Activated naive CD8-positive, alpha-beta T cell treated with anti-CD3 and anti-CD28 coated beads for 36 hours (primary cell): ENCODE measurements around the gene ANKRD40CL. TPM values are rescaled to one million over a fixed set of nuclear protein-coding genes. Genes with fewer than 3 reads are reported as not detected.

Source experiments
- DNase-seq: peaks from one replicate; pipeline ENCODE4 v3.0.0; 2021
- H3K27ac Mint-ChIP-seq: one replicate; pipeline ENCODE4 v1.8.0; 2022; ENCODE audit warnings: mild to moderate bottlenecking, moderate library complexity, mixed read lengths
- H3K27me3 Mint-ChIP-seq: one replicate; pipeline ENCODE4 v1.8.0; 2022; ENCODE audit warnings: mild to moderate bottlenecking, mixed read lengths
- H3K36me3 Mint-ChIP-seq: one replicate; pipeline ENCODE4 v1.8.0; 2021; ENCODE audit warnings: mild to moderate bottlenecking, mixed read lengths
- H3K4me1 Mint-ChIP-seq: one replicate; pipeline ENCODE4 v1.8.0; 2021; ENCODE audit warnings: mixed read lengths
- H3K4me3 Mint-ChIP-seq: one replicate; pipeline ENCODE4 v1.8.0; 2022; ENCODE audit warnings: mild to moderate bottlenecking, moderate library complexity, mixed read lengths
- H3K9me3 Mint-ChIP-seq: one replicate; pipeline ENCODE4 v1.8.0; 2022; ENCODE audit warnings: mixed read lengths
- total RNA-seq, 2 experiments: library from RNA; stranded (reverse); gene quantifications; one replicate each; pipeline ENCODE4 v1.2.3, GENCODE V29; 2021

The ANKRD40CL gene
- total RNA-seq, 2 experiments from 2014 or later, result not detected

- peak overlapping the region; percentile 31 for H3K27ac Mint-ChIP-seq
- H3K4me3 Mint-ChIP-seq, result no peak overlapping the region
- no peaks in the 10 kb centered on the region for H3K36me3 Mint-ChIP-seq
- no peaks in the 10 kb centered on the region for H3K4me1 Mint-ChIP-seq
- no peak for DNase-seq
- H3K9me3 Mint-ChIP-seq, result no peaks in the 10 kb centered on the region
- no peaks in the 10 kb centered on the region for H3K27me3 Mint-ChIP-seq
Measured at GRCh38 chr17:50798424-50799288, 31.3 kb upstream of the ANKRD40CL start.

GRCh38 chr17:50797135-50797810 lies 30.0 kb upstream of the ANKRD40CL start:
- no peak for DNase-seq
- H3K27me3 Mint-ChIP-seq, result no peaks in the 10 kb centered on the region
- no peak overlapping the region for H3K4me3 Mint-ChIP-seq
- H3K27ac Mint-ChIP-seq, result no peak overlapping the region
- H3K36me3 Mint-ChIP-seq, result no peaks in the 10 kb centered on the region
- no peaks in the 10 kb centered on the region for H3K4me1 Mint-ChIP-seq
- H3K9me3 Mint-ChIP-seq, result no peaks in the 10 kb centered on the region

- no peaks in the 10 kb centered on the region for H3K9me3 Mint-ChIP-seq
- no peaks in the 10 kb centered on the region for H3K4me1 Mint-ChIP-seq
- no peaks in the 10 kb centered on the region for H3K36me3 Mint-ChIP-seq
- H3K27ac Mint-ChIP-seq, result no peak overlapping the region
- DNase-seq, result no peak
- H3K4me3 Mint-ChIP-seq, result no peak overlapping the region
- H3K27me3 Mint-ChIP-seq, result no peaks in the 10 kb centered on the region
Measured at GRCh38 chr17:50794361-50794760, 27.0 kb upstream of the ANKRD40CL start.

- Mint-ChIP-seq H3K36me3 (no peaks in the 10 kb centered on the region), H3K9me3 (no peaks in the 10 kb centered on the region), H3K27me3 (no peaks in the 10 kb centered on the region), H3K4me3 (no peak overlapping the region), H3K27ac (no peak overlapping the region), H3K4me1 (peaks cover 4% of the 10 kb centered on the region)
- DNase-seq, result no peak
Measured at GRCh38 chr17:50793007-50793406, 25.7 kb upstream of the ANKRD40CL start.

- no peaks in the 10 kb centered on the region for H3K27me3 Mint-ChIP-seq
- no peaks in the 10 kb centered on the region for H3K36me3 Mint-ChIP-seq
- no peaks in the 10 kb centered on the region for H3K9me3 Mint-ChIP-seq
- no peak for DNase-seq
- no peak overlapping the region for H3K4me3 Mint-ChIP-seq
- peaks cover 6% of the 10 kb centered on the region for H3K4me1 Mint-ChIP-seq
- no peak overlapping the region for H3K27ac Mint-ChIP-seq
Measured at GRCh38 chr17:50792132-50792531, 24.8 kb upstream of the ANKRD40CL start.

GRCh38 chr17:50790618-50791017 lies 23.3 kb upstream of the ANKRD40CL start:
- H3K4me1 Mint-ChIP-seq, result peaks cover 6% of the 10 kb centered on the region
- no peaks in the 10 kb centered on the region for H3K27me3 Mint-ChIP-seq
- H3K36me3 Mint-ChIP-seq, result no peaks in the 10 kb centered on the region
- no peaks in the 10 kb centered on the region for H3K9me3 Mint-ChIP-seq
- no peak for DNase-seq
- no peak overlapping the region for H3K4me3 Mint-ChIP-seq
- no peak overlapping the region for H3K27ac Mint-ChIP-seq

- DNase-seq, result no peak
- Mint-ChIP-seq H3K9me3 (no peaks in the 10 kb centered on the region), H3K36me3 (no peaks in the 10 kb centered on the region), H3K27ac (no peak overlapping the region), H3K4me1 (peaks cover 11% of the 10 kb centered on the region), H3K27me3 (peaks cover 8% of the 10 kb centered on the region), H3K4me3 (no peak overlapping the region)
Measured at GRCh38 chr17:50787106-50787505, 19.8 kb upstream of the ANKRD40CL start.

- no peak for DNase-seq
- H3K4me1 Mint-ChIP-seq, result peaks cover 15% of the 10 kb centered on the region
- peaks cover 12% of the 10 kb centered on the region for H3K27me3 Mint-ChIP-seq
- no peaks in the 10 kb centered on the region for H3K9me3 Mint-ChIP-seq
- H3K36me3 Mint-ChIP-seq, result no peaks in the 10 kb centered on the region
- H3K4me3 Mint-ChIP-seq, result no peak overlapping the region
- no peak overlapping the region for H3K27ac Mint-ChIP-seq
Measured at GRCh38 chr17:50785946-50786570, 18.7 kb upstream of the ANKRD40CL start.

- peaks cover 21% of the 10 kb centered on the region for H3K4me1 Mint-ChIP-seq
- DNase-seq, result no peak
- no peaks in the 10 kb centered on the region for H3K36me3 Mint-ChIP-seq
- H3K27ac Mint-ChIP-seq, result no peak overlapping the region
- H3K27me3 Mint-ChIP-seq, result peaks cover 12% of the 10 kb centered on the region
- no peak overlapping the region for H3K4me3 Mint-ChIP-seq
- no peaks in the 10 kb centered on the region for H3K9me3 Mint-ChIP-seq
Measured at GRCh38 chr17:50785126-50785525, 17.8 kb upstream of the ANKRD40CL start.

- DNase-seq, result no peak
- Mint-ChIP-seq H3K9me3 (no peaks in the 10 kb centered on the region), H3K4me1 (peaks cover 23% of the 10 kb centered on the region), H3K36me3 (no peaks in the 10 kb centered on the region), H3K27ac (no peak overlapping the region), H3K27me3 (peaks cover 12% of the 10 kb centered on the region), H3K4me3 (no peak overlapping the region)
Measured at GRCh38 chr17:50783905-50784304, 16.6 kb upstream of the ANKRD40CL start.

GRCh38 chr17:50783193-50783660 lies 15.9 kb upstream of the ANKRD40CL start:
- H3K27me3 Mint-ChIP-seq, result peaks cover 12% of the 10 kb centered on the region
- H3K4me1 Mint-ChIP-seq, result peaks cover 21% of the 10 kb centered on the region
- H3K9me3 Mint-ChIP-seq, result no peaks in the 10 kb centered on the region
- H3K4me3 Mint-ChIP-seq, result no peak overlapping the region
- H3K27ac Mint-ChIP-seq, result no peak overlapping the region
- DNase-seq, result peak; percentile 79
- no peaks in the 10 kb centered on the region for H3K36me3 Mint-ChIP-seq

- Mint-ChIP-seq H3K27me3 (peaks cover 12% of the 10 kb centered on the region), H3K4me3 (peak overlapping the region; percentile 51), H3K9me3 (no peaks in the 10 kb centered on the region), H3K4me1 (peaks cover 16% of the 10 kb centered on the region), H3K27ac (no peak overlapping the region), H3K36me3 (no peaks in the 10 kb centered on the region)
- DNase-seq, result no peak
Measured at GRCh38 chr17:50781167-50781566, 13.8 kb upstream of the ANKRD40CL start.

GRCh38 chr17:50779747-50780353 lies 12.5 kb upstream of the ANKRD40CL start:
- H3K4me1 Mint-ChIP-seq, result peaks cover 16% of the 10 kb centered on the region
- DNase-seq, result peak; percentile 13
- no peak overlapping the region for H3K4me3 Mint-ChIP-seq
- no peaks in the 10 kb centered on the region for H3K9me3 Mint-ChIP-seq
- H3K27me3 Mint-ChIP-seq, result peaks cover 12% of the 10 kb centered on the region
- H3K27ac Mint-ChIP-seq, result no peak overlapping the region
- H3K36me3 Mint-ChIP-seq, result no peaks in the 10 kb centered on the region

- Mint-ChIP-seq H3K27me3 (peaks cover 12% of the 10 kb centered on the region), H3K9me3 (no peaks in the 10 kb centered on the region), H3K4me3 (no peak overlapping the region), H3K4me1 (peaks cover 16% of the 10 kb centered on the region), H3K27ac (no peak overlapping the region), H3K36me3 (no peaks in the 10 kb centered on the region)
- DNase-seq, result no peak
Measured at GRCh38 chr17:50778988-50779387, 11.7 kb upstream of the ANKRD40CL start.

GRCh38 chr17:50778471-50778870 lies 11.2 kb upstream of the ANKRD40CL start:
- Mint-ChIP-seq H3K4me1 (peaks cover 16% of the 10 kb centered on the region), H3K4me3 (no peak overlapping the region), H3K27ac (no peak overlapping the region), H3K9me3 (no peaks in the 10 kb centered on the region), H3K27me3 (peaks cover 12% of the 10 kb centered on the region), H3K36me3 (no peaks in the 10 kb centered on the region)
- no peak for DNase-seq
